DMS79 treated with DMSO at 0.1 percent for 48 hours (cell line): ENCODE measurements around the gene STX4.

ENCODE experiments used
- DNase-seq: peaks from one replicate; lab custom pipeline; 2025; lab: John Stamatoyannopoulos, UW

Gene STX4, protein sequence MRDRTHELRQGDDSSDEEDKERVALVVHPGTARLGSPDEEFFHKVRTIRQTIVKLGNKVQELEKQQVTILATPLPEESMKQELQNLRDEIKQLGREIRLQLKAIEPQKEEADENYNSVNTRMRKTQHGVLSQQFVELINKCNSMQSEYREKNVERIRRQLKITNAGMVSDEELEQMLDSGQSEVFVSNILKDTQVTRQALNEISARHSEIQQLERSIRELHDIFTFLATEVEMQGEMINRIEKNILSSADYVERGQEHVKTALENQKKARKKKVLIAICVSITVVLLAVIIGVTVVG

DNA sequence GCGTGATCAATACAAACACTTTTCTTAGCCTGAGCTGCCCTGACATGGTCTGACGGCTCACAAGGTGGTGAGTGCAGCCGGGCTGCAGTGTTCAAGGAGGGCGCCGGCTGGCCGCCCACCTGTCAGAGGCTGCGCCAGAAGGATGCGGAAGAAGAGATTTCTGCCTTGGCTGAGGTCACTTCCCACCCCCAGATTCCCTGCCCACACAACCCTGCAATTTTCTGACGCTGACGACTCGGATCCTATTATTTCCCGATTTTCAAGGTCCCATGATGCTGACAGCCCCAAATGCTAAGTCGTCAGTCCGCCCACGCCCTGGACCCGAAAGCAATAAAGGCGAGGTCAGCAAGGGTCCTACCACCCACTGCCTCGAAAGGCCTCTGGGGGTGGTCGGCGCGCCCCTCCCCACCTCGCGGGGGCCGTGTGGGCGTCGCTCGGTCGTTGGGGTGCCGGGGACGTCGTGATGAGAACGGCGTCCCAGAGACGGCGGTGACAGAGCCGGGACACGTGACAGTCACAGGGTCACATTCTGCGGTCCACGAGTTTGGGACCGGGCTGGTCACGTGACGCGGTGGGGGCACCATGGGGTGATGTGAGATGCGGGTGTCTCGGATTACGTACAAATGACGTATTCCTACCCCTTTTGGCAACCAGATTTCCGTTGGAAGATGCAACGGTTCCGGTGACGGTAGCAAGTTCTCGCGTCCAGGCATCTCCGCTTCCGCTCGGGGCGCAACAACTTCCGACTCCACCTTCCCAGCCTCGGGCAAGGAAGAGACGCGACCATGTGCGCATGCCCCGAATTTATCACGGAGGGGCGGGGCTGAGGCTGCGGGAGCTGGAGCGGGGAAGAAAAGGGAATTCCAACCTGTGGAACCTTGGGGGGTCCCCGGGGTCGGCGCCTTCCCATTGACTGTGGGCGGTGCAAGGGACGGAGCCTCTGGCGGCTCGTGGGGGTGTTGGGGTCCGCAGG lies at the start of gene STX4:
STX4 (plus strand) TSS at position 823 of the 973 bp plus-strand sequence. CDS start 248 bp downstream, outside the sequence.
- DNase-seq, result peak; percentile 94

DNA sequence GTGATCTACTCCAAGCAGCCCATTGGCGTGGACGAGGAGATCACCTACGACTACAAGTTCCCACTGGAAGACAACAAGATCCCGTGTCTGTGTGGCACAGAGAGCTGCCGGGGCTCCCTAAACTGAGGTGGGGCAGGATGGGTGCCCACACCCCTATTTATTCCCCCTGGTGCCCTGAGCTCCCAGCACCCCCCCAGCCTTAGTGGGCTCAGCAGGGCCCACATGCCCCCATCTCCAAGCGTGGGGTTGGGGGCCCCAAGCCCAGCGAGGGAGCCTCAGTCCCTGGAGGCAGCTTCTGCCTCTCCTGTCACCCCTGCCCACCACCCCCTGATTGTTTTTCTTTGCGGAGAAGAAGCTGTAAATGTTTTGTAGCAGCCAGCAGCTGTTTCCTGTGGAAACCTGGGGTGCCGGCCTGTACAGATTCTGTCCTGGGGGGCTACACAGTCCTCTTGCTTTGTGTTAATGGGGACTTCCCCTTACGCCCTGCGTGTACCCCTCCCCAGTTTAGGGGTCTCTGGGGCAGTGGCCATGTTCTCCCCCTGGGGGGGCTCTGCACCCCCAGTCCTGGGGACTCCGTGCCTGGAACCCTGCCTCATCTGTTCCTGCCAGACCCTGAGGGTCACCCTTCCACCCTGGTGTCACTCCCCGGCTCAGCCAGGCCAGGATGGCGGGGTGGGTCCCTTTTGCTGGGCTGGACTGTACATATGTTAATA lies 49.3 kb upstream of the STX4 start:
- DNase-seq, result no peak

DNA sequence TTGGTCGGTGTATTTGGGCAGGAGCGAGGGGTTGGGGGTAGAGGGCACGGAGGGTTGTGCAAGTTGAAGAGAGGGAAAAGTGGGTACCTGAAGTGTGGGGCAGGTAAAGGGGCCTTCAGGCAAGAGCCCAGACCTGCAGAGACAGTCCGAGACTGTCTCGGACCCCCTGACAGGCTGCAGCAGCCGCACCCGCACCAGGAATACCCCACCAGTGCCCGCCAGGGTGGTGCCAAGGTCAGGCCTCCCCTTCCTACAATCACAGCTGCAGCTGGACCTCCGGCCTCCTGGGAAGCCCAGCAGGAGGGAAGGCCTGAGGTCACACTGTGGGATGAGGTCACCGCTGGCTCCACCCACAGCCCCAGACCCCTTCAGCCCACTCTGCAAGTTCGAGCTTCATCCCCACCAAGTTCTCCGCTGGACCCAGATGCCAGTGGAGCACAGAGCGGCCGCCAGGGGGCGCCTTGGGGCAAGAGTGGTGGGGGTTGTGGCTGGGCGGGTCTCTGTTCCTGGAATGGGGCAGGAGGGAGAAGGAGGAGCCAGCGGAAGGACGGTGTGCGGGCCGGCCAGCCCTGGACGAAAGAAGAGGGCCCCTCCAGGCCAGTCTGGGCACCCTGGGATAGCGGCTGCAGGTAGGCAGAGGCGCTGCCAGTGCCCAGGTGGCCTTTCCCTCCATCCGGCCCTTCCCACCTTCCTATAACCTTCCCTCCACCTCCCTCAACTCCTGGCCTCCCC lies 48.5 kb upstream of the STX4 start, which contains the start of gene HSD3B7:
HSD3B7 (plus strand) TSS at position 539 of the 732 bp plus-strand sequence. CDS start 452 bp downstream, outside the sequence.
- peak; percentile 65 for DNase-seq

DNA sequence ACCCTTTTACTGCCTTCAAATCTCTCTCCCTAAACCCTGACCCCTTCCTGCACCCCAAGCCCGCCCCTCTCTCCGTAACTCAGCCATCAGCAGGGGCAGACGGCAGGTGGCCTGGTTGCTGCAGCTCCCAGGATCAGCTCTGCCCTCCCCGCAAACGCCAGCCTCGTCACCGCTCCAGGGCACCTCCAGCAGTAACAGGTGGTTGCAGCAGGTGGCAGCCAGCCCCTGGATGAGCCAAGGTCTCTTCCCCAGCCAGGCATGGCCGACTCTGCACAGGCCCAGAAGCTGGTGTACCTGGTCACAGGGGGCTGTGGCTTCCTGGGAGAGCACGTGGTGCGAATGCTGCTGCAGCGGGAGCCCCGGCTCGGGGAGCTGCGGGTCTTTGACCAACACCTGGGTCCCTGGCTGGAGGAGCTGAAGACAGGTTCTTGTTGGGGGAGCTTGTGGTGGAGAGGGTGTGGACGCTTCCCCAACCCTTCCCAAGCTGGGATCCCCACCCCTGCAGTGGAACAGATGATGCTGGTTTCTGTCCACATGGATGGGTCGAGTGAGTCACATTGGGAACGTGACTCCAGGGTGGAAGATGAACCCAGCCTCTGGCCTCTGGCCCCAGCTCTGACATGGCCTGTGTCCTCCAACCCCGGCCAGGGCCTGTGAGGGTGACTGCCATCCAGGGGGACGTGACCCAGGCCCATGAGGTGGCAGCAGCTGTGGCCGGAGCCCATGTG lies 47.8 kb upstream of the STX4 start:
- DNase-seq, result peak; percentile 46

DNA sequence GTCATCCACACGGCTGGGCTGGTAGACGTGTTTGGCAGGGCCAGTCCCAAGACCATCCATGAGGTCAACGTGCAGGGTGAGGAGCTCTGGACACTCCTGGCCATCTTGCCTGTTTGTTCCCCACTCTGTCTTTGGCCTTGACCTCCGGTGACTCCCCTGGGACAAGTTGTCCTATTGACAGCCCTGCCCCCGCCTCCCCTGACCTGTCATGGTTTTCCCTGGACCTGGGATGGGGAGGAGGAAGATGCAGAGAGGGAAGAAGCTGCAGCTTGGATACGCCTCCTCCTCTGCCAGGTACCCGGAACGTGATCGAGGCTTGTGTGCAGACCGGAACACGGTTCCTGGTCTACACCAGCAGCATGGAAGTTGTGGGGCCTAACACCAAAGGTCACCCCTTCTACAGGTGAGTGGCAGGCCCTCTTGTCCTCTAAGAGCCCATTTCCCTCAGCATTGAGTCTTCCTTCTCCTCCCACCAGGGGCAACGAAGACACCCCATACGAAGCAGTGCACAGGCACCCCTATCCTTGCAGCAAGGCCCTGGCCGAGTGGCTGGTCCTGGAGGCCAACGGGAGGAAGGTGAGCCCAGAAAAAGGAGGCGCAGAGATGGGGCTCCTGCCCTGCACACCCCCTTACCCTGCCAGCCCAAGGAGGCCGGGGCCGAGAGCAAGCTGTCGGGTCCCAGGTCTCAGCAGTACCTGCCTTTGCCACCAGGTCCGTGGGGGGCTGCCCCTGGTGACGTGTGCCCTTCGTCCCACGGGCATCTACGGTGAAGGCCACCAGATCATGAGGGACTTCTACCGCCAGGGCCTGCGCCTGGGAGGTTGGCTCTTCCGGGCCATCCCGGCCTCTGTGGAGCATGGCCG lies 47.0 kb upstream of the STX4 start:
- no peak for DNase-seq

DNA sequence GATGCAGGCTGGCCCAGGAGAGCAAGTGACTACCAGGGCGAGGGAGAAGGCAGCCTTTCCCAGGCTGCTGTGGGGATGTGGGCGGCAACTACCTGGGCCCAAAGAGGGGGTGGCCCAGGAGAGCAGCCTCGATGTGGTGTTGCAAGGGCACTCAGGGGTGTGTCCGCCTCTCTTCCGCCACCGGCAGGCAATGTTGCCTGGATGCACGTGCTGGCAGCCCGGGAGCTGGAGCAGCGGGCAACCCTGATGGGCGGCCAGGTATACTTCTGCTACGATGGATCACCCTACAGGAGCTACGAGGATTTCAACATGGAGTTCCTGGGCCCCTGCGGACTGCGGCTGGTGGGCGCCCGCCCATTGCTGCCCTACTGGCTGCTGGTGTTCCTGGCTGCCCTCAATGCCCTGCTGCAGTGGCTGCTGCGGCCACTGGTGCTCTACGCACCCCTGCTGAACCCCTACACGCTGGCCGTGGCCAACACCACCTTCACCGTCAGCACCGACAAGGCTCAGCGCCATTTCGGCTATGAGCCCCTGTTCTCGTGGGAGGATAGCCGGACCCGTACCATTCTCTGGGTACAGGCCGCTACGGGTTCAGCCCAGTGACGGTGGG lies 45.7 kb upstream of the STX4 start:
- DNase-seq, result no peak

DNA sequence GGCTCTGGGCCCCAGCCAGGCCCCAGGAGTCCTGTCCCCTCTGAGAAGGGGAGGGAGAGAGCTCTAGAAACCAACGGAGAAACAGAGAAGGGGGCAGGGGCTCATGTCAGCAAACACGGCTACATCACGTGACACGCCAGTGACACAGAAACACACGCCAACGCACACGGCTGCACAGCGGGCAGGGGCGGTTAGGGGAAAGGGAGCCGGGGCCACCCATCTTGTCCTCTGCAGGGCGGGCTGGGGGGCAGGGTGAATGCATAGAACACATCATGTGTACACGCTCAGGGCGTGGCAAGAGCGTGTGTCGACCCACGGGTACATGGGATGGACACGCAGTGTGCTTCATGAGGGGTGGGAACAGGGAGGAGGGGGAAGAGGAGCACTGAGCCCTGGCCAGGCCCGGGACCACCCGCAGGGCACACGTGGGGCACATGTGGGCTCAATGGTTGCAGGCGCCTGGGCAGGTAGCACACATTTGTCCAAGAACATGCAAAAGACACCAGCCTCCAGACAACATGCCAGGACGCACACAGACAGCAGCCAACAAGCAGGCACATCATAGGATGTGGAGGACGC lies 43.8 kb upstream of the STX4 start:
- DNase-seq, result no peak

DNA sequence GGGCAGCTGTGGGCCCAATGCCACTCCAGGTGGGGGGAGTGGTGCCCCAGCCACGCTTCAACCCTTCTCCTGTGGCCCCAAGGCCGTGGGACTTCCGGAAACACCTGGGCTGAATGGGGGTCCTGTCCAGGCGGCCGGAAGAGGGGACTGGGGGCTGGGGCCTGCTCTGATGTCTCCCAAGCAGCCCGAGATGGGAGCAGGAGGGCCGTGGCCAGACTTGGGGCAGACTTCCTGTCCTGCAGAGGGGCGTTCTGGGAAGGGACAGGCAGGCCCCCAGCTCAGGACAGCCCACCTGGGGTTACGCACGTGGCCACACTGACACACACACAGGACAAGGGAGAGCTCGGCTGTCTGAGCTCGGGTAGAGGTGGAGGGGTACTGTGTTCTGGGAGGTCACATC lies 43.3 kb upstream of the STX4 start:
- no peak for DNase-seq

DNA sequence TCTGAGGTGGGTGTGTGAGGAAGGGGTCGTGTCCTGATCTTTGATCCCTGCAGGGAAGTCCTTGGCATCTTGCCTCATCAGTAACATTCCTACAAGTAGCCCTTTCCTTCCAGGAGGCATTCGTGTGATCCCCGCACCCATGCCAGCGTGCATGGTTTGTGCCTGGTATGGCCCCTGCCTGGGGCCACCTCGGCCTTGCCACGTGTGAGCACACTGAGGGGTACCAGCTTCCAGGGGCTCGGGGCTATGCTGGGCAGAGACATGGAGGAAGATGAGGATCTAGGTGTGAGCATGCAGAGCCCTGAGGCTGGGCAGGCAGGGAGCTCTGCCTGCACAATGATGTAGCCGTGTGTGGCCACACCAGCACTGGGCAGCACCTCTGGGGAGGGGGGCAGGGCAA lies 42.3 kb upstream of the STX4 start:
- no peak for DNase-seq

DNA sequence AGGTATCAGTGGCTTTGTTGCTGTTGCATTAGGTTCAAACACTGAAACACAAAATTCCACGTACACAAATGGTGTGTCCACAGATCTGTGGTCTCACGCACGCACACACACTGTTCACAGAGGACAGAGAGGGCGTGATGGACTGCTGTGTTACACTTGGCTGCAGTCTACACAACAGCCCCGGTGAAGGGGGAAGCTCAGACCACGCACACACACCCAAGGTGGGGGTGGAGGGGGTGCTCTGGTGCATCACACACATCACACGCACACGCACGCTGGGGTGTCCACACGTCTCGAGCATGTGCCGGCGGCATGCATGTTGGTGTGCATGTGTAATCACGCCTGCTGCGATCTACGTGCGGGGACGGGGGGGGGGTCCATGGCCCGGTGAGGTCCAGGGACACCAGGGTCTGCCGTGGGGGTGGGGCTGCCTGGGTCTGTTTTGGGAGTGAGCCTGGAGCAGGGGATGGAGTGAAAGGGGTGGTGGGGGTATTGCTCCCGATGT lies 41.0 kb upstream of the STX4 start:
- DNase-seq, result no peak

DNA sequence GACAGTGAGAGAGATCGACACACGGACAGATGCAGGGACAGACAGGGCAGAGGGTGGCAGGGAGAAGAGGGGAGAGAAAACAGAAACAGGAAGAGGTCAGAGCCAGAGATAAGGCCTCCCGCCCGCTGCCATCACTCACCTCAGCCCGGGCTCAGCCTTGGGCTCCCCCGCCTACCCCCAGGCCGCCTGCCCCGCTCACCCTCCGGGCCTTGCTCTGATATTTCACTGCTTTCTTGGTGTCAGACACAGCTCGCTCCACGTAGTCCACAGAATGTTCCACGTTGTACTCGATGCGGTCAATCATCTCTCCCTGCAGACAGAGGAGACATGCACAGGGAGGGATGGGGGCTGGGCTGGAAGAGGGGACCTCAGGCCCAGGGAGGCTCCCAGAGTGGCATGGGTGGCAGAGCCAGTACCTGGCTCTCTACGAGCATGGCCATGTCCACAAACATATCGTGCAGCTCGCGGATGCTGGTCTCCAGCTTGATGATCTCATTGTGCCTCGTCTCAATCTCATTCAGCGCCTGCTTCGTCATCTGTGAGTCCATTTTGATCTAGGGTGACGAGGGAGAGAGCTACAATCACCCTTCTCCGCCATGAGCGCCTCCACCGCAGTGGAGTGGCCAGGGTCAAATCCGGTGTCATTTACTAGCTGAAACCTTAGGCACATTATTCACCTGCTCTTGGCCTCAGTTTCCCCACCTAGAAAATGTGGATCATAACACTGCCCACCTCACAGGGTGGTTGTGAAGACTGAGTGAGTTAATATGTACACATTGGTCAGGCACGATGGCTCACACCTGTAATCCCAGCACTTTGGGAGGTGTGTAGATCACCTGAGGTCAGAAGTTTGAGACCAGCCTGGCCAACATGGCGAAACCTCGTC lies 40.2 kb upstream of the STX4 start:
- DNase-seq, result no peak

DNA sequence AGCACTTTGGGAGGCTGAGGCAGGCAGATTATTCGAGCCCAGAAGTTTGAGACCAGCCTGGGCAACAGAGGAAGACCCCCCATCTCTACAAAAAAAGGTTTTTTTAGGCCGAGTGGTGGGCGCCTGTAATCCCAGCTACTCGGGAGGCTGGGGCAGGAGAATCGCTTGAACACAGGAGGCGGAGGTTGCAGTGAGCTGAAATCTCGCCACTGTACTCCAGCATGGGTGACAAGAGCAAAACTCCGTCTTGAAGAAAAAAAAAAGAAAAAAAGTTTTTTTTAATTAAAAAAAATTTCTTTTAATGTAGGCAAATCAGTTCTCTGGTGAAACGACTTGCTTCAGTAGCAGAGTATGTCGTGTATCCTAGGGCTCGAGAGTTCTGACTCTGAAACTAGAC lies 37.4 kb upstream of the STX4 start:
- no peak for DNase-seq

DNA sequence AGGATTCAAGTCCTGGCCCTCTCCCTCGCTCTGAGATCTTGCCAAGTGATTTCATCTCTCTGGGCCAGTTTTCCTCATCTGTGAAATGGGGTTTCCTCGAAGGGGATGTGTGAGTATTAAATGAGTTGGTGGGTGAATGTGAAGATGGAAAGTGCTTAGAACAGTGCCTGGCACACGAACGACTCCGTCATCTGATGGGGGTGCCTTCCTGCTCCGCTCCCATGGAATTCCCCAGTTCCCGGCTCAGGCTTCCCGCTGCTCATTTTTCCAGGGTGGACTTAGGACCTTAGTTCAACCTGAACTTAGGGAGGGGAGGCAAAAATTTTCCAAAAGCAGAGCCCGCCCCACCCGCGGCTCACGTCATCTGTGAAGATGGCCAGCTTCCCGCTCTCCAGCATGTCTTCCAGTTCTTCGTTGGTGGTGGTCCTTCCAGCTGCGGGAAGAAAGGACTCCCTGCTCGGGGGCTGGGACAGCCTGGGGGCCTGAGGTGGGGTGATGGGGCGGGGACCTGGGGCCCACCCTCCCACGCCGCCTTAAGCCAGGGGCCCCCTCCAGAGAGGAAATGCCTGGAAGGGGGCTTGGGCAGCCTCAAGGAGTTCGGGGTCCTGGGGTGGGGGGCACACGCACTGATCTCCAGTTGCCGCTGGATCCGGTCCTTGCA lies 36.9 kb upstream of the STX4 start:
- DNase-seq, result no peak

DNA sequence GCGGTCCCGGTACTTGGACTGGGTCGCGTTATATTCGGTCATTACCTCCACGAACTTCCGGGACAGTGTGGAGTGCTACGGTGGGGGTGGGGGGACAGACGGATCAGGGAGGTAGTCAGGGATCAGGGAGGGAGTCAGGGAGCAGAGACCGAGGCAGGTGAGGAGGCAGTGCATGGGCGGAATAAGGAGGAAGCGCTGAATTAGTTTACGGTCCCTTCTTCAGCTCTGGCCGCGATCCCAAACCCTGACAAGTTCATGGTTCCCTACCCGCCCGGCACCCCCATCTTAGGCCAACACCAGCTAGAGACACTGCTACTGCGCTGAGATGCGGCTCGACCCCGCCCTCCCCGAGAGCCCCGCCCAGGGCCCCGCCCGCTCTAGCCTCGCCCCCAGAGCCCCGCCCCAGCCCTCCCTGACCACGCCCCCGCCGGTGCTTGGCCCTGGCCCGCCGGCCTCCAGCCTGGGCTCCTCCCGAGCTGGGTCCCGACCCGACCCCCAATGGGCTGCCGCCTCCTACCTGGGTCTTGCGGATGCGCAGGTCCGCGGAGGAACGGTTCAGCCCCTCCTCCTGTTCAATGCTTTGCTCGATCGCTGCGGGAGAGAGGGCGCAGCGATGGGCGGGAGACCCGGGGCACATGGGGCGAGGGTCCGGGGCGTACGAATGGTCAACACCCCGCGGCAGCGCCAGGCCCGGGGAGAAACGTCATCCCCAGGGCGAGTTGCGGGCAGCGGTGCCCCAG lies 36.2 kb upstream of the STX4 start:
- DNase-seq, result peak; percentile 41

DNA sequence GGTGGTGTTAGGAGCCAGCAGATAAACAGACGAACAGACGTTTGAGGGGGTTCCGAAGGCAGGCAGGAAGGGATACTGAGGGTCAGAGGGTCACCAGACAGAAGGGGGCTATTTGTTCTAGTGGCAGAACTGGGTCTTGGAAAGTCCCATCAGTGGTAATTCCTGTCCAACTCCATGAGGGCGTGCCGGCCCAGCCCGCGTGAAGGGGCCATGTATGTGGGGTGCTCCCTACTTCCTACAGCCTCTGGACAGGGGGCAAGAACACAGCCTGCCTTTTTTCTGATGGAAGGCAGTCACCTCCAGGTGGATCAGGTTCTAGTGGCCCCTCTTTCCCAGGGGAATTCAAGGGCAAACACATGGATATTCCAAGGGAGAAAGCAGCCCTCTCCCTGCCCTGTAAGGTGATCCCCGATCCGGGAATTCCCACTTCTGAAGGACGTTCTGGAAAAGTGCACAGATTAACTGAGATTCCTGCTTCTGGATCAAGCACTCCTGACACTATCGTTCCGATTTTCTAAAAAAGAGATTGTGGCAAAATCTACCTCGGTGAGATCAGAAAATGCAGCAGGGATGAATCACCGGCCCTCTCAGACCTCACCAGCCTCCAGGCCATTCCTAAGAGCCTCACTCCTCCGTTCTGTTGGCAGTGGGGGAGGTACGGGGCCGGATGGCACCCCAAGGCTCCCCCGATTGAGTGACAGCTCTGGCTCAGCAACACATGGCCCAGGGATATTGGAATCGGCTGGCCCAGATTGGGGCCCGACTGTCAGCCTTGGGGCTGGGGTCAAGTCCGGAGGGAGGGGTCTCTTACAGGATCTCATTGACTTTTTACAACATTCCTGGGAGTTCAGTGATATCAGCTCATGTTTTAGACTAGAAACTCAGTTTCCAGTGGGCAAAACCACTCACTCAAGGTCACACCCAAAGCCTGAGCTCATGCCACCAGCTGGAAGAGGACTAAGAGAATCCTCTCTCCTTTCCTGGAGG lies 35.3 kb upstream of the STX4 start:
- no peak for DNase-seq
